HEK293T (cell line): ENCODE results near the gene BRMS1L.

Experiments
- ARNT ChIP-seq: fragments of 450-650 bp; IDR thresholded peaks from 2 replicates; pipeline ENCODE4 v1.6.1; 2017; ENCODE audit warnings: mild to moderate bottlenecking
- BHLHE40 ChIP-seq: fragments of 450-650 bp; IDR thresholded peaks from 2 replicates; pipeline ENCODE4 v1.6.1; 2016; ENCODE audit warnings: mild to moderate bottlenecking, moderate library complexity, borderline replicate concordance
- CTBP1 ChIP-seq: fragments of 450-650 bp; IDR thresholded peaks from 2 replicates; pipeline ENCODE4 v1.6.1; 2016; ENCODE audit warnings: borderline replicate concordance
- ELF4 ChIP-seq: fragments of 450-650 bp; IDR thresholded peaks from 2 replicates; pipeline ENCODE4 v1.6.1; 2017; ENCODE audit warnings: antibody characterized with exemption
- FOXK2 ChIP-seq: fragments of 450-650 bp; IDR thresholded peaks from 2 replicates; pipeline ENCODE4 v1.6.1; 2016; ENCODE audit warnings: mild to moderate bottlenecking
- FOXM1 ChIP-seq: fragments of 450-650 bp; IDR thresholded peaks from 2 replicates; pipeline ENCODE4 v1.6.1; 2017; ENCODE audit warnings: mild to moderate bottlenecking, borderline replicate concordance
- HDGF ChIP-seq: fragments of 450-650 bp; IDR thresholded peaks from 2 replicates; pipeline ENCODE4 v1.6.1; 2017; ENCODE audit warnings: antibody characterized with exemption, borderline replicate concordance
- LEF1 ChIP-seq: fragments of 450-650 bp; IDR thresholded peaks from 2 replicates; pipeline ENCODE4 v1.6.1; 2017; ENCODE audit warnings: mild to moderate bottlenecking, borderline replicate concordance
- SP1 ChIP-seq: fragments of 450-650 bp; IDR thresholded peaks from 2 replicates; pipeline ENCODE4 v1.6.1; 2017
- TARDBP ChIP-seq: fragments of 450-650 bp; IDR thresholded peaks from 2 replicates; pipeline ENCODE4 v1.6.1; 2016
- ZNF384 ChIP-seq: fragments of 450-650 bp; IDR thresholded peaks from 2 replicates; pipeline ENCODE4 v1.6.1; 2016
- TF ChIP-seq, protein P1 (sequence below): fragments of 450-650 bp; IDR thresholded peaks from 2 replicates; pipeline ENCODE4 v1.6.1; 2016

- TF ChIP-seq BHLHE40, result no peak
- no peak for TF ChIP-seq TARDBP
- TF ChIP-seq ZNF384, result no peak
- no peak for TF ChIP-seq SP1
- no peak for TF ChIP-seq ELF4
- TF ChIP-seq HDGF, result no peak
- TF ChIP-seq LEF1, result no peak
- no peak for TF ChIP-seq ARNT
- no peak for TF ChIP-seq CTBP1
- TF ChIP-seq FOXK2, result no peak
- TF ChIP-seq FOXM1, result no peak
- TF ChIP-seq, protein P1, sequence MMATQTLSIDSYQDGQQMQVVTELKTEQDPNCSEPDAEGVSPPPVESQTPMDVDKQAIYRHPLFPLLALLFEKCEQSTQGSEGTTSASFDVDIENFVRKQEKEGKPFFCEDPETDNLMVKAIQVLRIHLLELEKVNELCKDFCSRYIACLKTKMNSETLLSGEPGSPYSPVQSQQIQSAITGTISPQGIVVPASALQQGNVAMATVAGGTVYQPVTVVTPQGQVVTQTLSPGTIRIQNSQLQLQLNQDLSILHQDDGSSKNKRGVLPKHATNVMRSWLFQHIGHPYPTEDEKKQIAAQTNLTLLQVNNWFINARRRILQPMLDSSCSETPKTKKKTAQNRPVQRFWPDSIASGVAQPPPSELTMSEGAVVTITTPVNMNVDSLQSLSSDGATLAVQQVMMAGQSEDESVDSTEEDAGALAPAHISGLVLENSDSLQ, result peak; percentile 39; the same call in 1 of the 2 replicates
Measured at GRCh38 chr14:35818346-35819115, 7.6 kb upstream of the BRMS1L start.
